Testis (tissue), 2 donors: ENCODE data around the gene SPIN1.

Experiments used
- POLR2A ChIP-seq: fragments of 450-650 bp; IDR thresholded peaks from one replicate; pipeline ENCODE4 v1.6.1; 2017; ENCODE audit warnings: antibody characterized with exemption, mild to moderate bottlenecking, moderate library complexity
- TF ChIP-seq, protein P1 (sequence below), 3 experiments: fragments of 450-650 bp in 2 of 3; fragments of 200-600 bp in 1 of 3; sonication (generic) in 1 of 3; IDR thresholded peaks; one replicate each; pipeline ENCODE4 v1.5.1; 2016 to 2019; ENCODE audit warnings: antibody characterized with exemption in 3 of 3, mild to moderate bottlenecking in 2 of 3, moderate library complexity in 1 of 3

DNA sequence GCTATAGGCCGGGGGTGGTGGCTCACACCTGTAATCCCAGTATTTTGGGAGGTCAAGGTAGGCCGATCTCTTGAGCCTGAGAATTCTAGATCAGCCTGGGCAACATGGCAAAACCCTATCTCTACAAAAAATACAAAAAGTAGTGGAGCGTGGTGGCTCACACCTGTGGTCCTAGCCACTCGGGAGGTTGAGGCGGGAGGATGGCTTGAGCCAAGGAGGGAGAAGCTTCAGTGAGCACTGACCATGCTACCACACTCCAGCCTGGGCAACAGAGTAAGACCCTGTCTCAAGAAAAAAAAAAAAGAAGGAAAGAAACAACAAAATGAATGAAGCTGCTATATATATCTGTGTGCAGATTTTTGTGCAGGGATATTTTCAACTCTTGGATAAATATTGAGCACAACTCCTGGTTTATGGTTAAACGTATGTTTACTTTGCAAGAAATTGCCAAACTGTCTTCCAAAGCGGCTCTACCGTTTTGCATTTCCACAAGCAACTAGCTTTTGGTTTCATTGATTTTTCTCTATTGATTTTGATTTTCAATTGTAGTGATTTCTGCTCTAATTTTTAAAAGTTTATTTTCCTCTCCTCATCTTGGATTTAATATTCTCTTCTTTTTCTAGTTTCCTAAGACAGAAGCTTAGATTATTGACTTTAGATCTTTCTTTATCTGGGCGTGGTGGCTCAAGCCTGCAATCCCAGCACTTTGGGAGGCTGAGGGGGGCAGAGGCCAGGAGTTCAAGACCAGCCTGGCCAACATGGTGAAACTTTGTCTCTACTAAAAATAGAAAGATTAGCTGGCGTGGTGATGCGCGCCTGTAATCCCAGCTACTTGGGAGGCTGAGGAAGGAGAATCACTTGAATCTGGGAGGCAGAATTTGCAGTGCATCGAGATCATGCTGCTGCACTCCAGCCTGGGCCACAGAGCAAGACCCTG is 49.2 kb downstream of the SPIN1 start:
- TF ChIP-seq, protein P1, sequence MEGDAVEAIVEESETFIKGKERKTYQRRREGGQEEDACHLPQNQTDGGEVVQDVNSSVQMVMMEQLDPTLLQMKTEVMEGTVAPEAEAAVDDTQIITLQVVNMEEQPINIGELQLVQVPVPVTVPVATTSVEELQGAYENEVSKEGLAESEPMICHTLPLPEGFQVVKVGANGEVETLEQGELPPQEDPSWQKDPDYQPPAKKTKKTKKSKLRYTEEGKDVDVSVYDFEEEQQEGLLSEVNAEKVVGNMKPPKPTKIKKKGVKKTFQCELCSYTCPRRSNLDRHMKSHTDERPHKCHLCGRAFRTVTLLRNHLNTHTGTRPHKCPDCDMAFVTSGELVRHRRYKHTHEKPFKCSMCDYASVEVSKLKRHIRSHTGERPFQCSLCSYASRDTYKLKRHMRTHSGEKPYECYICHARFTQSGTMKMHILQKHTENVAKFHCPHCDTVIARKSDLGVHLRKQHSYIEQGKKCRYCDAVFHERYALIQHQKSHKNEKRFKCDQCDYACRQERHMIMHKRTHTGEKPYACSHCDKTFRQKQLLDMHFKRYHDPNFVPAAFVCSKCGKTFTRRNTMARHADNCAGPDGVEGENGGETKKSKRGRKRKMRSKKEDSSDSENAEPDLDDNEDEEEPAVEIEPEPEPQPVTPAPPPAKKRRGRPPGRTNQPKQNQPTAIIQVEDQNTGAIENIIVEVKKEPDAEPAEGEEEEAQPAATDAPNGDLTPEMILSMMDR (IDR thresholded peaks at IDR 0.05), result no peak
- no peak for TF ChIP-seq POLR2A
